Keratinocyte (primary cell): ENCODE data around the gene SRPK2. TPM values are rescaled to one million over a fixed set of nuclear protein-coding genes. Genes with fewer than 3 reads are reported as not detected.

Experiments
- DNase-seq: peaks from one replicate; pipeline ENCODE4 v3.0.0-alpha.2; 2011; ENCODE audit warnings: low read depth, missing footprints, low spot score
- FAIRE-seq: peaks from 2 replicates; lab custom pipeline; 2011; peaks lifted over from hg19 to GRCh38; lab: Jason Lieb, UNC
- H2AFZ ChIP-seq: 2 replicates; pipeline ENCODE4 v1.6.0; 2012; ENCODE audit warnings: low read length, control low read depth, inconsistent platforms; ENCODE audit not compliant: control insufficient read depth
- H3K27ac ChIP-seq: 2 replicates; pipeline ENCODE4 v1.5.1; 2011; ENCODE audit warnings: low read length; ENCODE audit not compliant: control insufficient read depth, insufficient read depth
- H3K27me3 ChIP-seq: 3 replicates; pipeline ENCODE4 v1.6.0; 2011; ENCODE audit warnings: low read length; ENCODE audit not compliant: control insufficient read depth, insufficient read depth; ENCODE audit errors: extremely low read depth
- H3K36me3 ChIP-seq, 2 experiments: 2 replicates in 1 of 2; 3 replicates in 1 of 2; pipeline ENCODE4 v1.5.1; 2011; ENCODE audit warnings: low read length in 2 of 2, mild to moderate bottlenecking in 1 of 2; ENCODE audit not compliant: control insufficient read depth in 2 of 2, insufficient read depth in 2 of 2; ENCODE audit errors: extremely low read depth in 1 of 2
- H3K4me1 ChIP-seq: 3 replicates; pipeline ENCODE4 v1.5.1; 2011; ENCODE audit warnings: low read length; ENCODE audit not compliant: control insufficient read depth, insufficient read depth; ENCODE audit errors: extremely low read depth
- H3K4me2 ChIP-seq: 3 replicates; pipeline ENCODE4 v1.6.0; 2011; ENCODE audit warnings: low read depth, low read length; ENCODE audit not compliant: control insufficient read depth, insufficient read depth; ENCODE audit errors: extremely low read depth
- H3K4me3 ChIP-seq, 3 experiments: fragments of 200-600 bp in 1 of 3; sonication (generic) in 1 of 3; 2 replicates in 2 of 3; 3 replicates in 1 of 3; pipeline ENCODE4 v1.5.1; 2011 to 2016; ENCODE audit warnings: low read length in 3 of 3, mild to moderate bottlenecking in 3 of 3, control low read depth in 2 of 3, inconsistent platforms in 1 of 3, low read depth in 1 of 3, mixed read lengths in 1 of 3, mixed run types in 1 of 3, moderate library complexity in 1 of 3; ENCODE audit not compliant: control insufficient read depth in 2 of 3, insufficient read depth in 2 of 3; ENCODE audit errors: extremely low read depth in 1 of 3
- H3K79me2 ChIP-seq: 2 replicates; pipeline ENCODE4 v1.6.0; 2012; ENCODE audit warnings: low read length; ENCODE audit not compliant: control insufficient read depth, insufficient read depth
- H3K9ac ChIP-seq: 3 replicates; pipeline ENCODE4 v1.6.0; 2011; ENCODE audit warnings: low read length; ENCODE audit not compliant: control insufficient read depth, insufficient read depth; ENCODE audit errors: extremely low read depth
- H3K9me1 ChIP-seq: 3 replicates; pipeline ENCODE4 v1.6.0; 2011; ENCODE audit warnings: low read length; ENCODE audit not compliant: control insufficient read depth, insufficient read depth; ENCODE audit errors: extremely low read depth
- H3K9me3 ChIP-seq: 2 replicates; pipeline ENCODE4 v1.5.1; 2012; ENCODE audit warnings: low read depth, low read length; ENCODE audit not compliant: control insufficient read depth
- H4K20me1 ChIP-seq: 3 replicates; pipeline ENCODE4 v1.6.0; 2011; ENCODE audit warnings: low read length; ENCODE audit not compliant: control insufficient read depth, insufficient read depth; ENCODE audit errors: extremely low read depth
- CTCF ChIP-seq, 3 experiments: IDR thresholded peaks in 1 of 3; conservative IDR thresholded peaks in 1 of 3; optimal IDR thresholded peaks in 1 of 3; 2 replicates in 2 of 3; 3 replicates in 1 of 3; pipeline versions ENCODE3 to v1.5.1; 2011; ENCODE audit warnings: low read length in 3 of 3, mild to moderate bottlenecking in 3 of 3, moderate library complexity in 2 of 3, control low read depth in 1 of 3, inconsistent platforms in 1 of 3; ENCODE audit not compliant: insufficient read depth in 2 of 3; ENCODE audit errors: extremely low read depth in 1 of 3
- EZH2 ChIP-seq: IDR thresholded peaks from one replicate; pipeline ENCODE4 v1.6.1; 2012; ENCODE audit warnings: inconsistent platforms, mild to moderate bottlenecking, low read length, moderate library complexity
- dilution Hi-C: fragments of 300-500 bp; cut with MboI; formaldehyde crosslinking; loops from one replicate; pipeline ENCODE4 v1.7.0; 2020; ENCODE audit warnings: low sequenced_read_pairs; ENCODE audit not compliant: extremely low pct_ligation_motif_present
- polyA plus RNA-seq, 5 experiments: library from polyadenylated mRNA; depleted of rRNA in 3 of 5; stranded (reverse) in 3 of 5; stranded (forward) in 1 of 5; unstranded in 1 of 5; fragments of >200 nt; gene quantifications; 1 replicate in 1 of 5; 2 replicates in 3 of 5; 3 replicates in 1 of 5; pipeline versions ENCODE4 v1.2.1 to v1.2.3, GENCODE V29; 2011 to 2012; ENCODE audit warnings: missing spikeins in 2 of 5, low read depth in 1 of 5, low replicate concordance in 1 of 5
- small RNA-seq, 3 experiments: library from RNA; depleted of rRNA; stranded (forward); fragments of <200 nt; gene quantifications; one replicate each; pipeline ENCODE3, GENCODE V24; 2012; ENCODE audit warnings: low read depth in 3 of 3, low replicate concordance in 1 of 3; ENCODE audit not compliant: insufficient read length in 3 of 3

SRPK2 gene
- polyA plus RNA-seq, 1 donor (not counting 4 experiments of a cell fraction or from before 2014, with no cell fraction given), result 40.2 TPM

GRCh38 chr7:105068886-105069285 is 319.8 kb downstream of the SRPK2 start:
- Histone ChIP-seq H3K4me3 (no peak overlapping the region), H4K20me1 (no peaks in the 10 kb centered on the region), H3K79me2 (peaks cover 14% of the 10 kb centered on the region), H3K4me2 (no peak overlapping the region), H3K27ac (no peak overlapping the region), H3K27me3 (no peaks in the 10 kb centered on the region), H3K9me1 (no peaks in the 10 kb centered on the region), H3K4me1 (peaks cover 9% of the 10 kb centered on the region), H3K9ac (no peak overlapping the region), H3K9me3 (no peaks in the 10 kb centered on the region), H2AFZ (no peak overlapping the region), H3K36me3 (peaks cover 4 to 22% of the 10 kb centered on the region in 2 experiments)
- no peak for TF ChIP-seq CTCF (optimal IDR thresholded peaks at IDR 0.05 in 1 of 3, IDR thresholded peaks at IDR 0.05 in 1 of 3, conservative IDR thresholded peaks at IDR 0.05 in 1 of 3; ENCODE audit: extremely low read depth in 1 of 3, insufficient read depth in 2 of 3, low read length in 3 of 3)
- no peak for TF ChIP-seq EZH2
- FAIRE-seq (no peak), DNase-seq (no peak)
- dilution Hi-C loops, result no loop called here

GRCh38 chr7:105067691-105068090 is 321.0 kb downstream of the SRPK2 start:
- DNase-seq, result no peak
- Histone ChIP-seq H2AFZ (no peak overlapping the region), H3K4me1 (peaks cover 9% of the 10 kb centered on the region), H3K79me2 (peaks cover 23% of the 10 kb centered on the region), H3K9me3 (no peaks in the 10 kb centered on the region), H3K27ac (no peak overlapping the region), H3K9ac (no peak overlapping the region), H3K9me1 (no peaks in the 10 kb centered on the region), H3K27me3 (no peaks in the 10 kb centered on the region), H4K20me1 (no peaks in the 10 kb centered on the region), H3K4me2 (no peak overlapping the region), H3K4me3 (no peak overlapping the region), H3K36me3 (peaks cover 3 to 27% of the 10 kb centered on the region in 2 experiments)
- FAIRE-seq, result no peak
- dilution Hi-C loops, result no loop called here
- TF ChIP-seq EZH2, result no peak
- no peak for TF ChIP-seq CTCF (optimal IDR thresholded peaks at IDR 0.05 in 1 of 3, IDR thresholded peaks at IDR 0.05 in 1 of 3, conservative IDR thresholded peaks at IDR 0.05 in 1 of 3; ENCODE audit: extremely low read depth in 1 of 3, insufficient read depth in 2 of 3, low read length in 3 of 3)

Small RNAs within 50 kb of the gene (small RNA-seq; reads per million reads assigned to genes)
- gene AC005070.2 (0 reads per million in 3 experiments), gene RNU6-1322P (0 reads per million in 3 experiments)

Other genes with a start within 250 kb of the SRPK2 start
- 12.4 to 25.2 TPM (median 24.7 TPM) in 3 replicates for gene PUS7, start 133.3 kb upstream of the SRPK2 start, polyA plus RNA-seq
- 14.8 to 23.6 TPM (median 17.4 TPM) in 3 replicates for gene RINT1, start 143.3 kb upstream of the SRPK2 start, polyA plus RNA-seq
- 0.07 TPM in 1 of 3 replicates, not detected in the others for gene EFCAB10, start 192.6 kb upstream of the SRPK2 start, polyA plus RNA-seq